Jurkat, Clone E6-1 (cell line): Measurements from ENCODE around the gene C7orf25.
"Not testable (repeated sequence)": the region's sequence is repeated elsewhere in the genome, so short reads cannot be mapped to it uniquely, and the experiment has no call there.

Source experiments
- DNase-seq: peaks from one replicate; pipeline ENCODE4 v3.0.0-alpha.2; 2011; ENCODE audit warnings: low read depth, low spot score
- H3K4me3 ChIP-seq: 2 replicates; pipeline ENCODE4 v1.5.1; 2011; ENCODE audit warnings: mild to moderate bottlenecking, low read length, control low read depth, moderate library complexity

Gene C7orf25

GRCh38 chr7:42886129-42886528 is 25.7 kb downstream of the C7orf25 start:
- DNase-seq = no peak

GRCh38 chr7:42885183-42885582 is 26.7 kb downstream of the C7orf25 start:
- not testable (repeated sequence) for DNase-seq, H3K4me3 ChIP-seq

More at GRCh38 chr7:42886129-42886528, 25.7 kb downstream of the C7orf25 start:
- H3K4me3 ChIP-seq = no peak overlapping the region

DNA sequence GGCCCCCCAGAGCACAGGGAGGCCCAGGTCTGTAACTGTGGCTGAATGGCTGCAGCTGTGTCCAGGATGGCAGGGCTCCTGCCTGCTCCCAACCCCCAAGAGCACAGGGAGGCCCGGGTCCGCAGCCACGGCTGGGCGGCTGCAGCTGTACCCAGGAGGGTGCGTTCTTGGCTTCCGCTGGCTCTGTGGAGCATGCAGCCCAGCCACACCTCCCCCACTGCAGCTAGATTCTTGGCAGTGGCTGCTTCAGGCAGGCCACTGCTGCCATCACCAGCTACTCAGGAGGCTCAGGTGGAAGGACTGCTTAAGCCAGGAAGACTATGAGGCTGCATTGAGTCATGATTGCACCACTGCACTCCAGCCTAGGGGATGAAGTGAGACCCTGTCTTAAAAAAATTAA is 27.9 kb downstream of the C7orf25 start:
- DNase-seq = no peak
- no peak overlapping the region for H3K4me3 ChIP-seq

GRCh38 chr7:42880392-42880791 is 31.5 kb downstream of the C7orf25 start:
- no peak overlapping the region for H3K4me3 ChIP-seq
- DNase-seq = no peak

- no peak for DNase-seq
- H3K4me3 ChIP-seq = no peak overlapping the region
Measured at GRCh38 chr7:42878303-42878702, 33.6 kb downstream of the C7orf25 start.

- no peak for DNase-seq
- H3K4me3 ChIP-seq = no peak overlapping the region
Measured at GRCh38 chr7:42877862-42878261, 34.0 kb downstream of the C7orf25 start.

DNA sequence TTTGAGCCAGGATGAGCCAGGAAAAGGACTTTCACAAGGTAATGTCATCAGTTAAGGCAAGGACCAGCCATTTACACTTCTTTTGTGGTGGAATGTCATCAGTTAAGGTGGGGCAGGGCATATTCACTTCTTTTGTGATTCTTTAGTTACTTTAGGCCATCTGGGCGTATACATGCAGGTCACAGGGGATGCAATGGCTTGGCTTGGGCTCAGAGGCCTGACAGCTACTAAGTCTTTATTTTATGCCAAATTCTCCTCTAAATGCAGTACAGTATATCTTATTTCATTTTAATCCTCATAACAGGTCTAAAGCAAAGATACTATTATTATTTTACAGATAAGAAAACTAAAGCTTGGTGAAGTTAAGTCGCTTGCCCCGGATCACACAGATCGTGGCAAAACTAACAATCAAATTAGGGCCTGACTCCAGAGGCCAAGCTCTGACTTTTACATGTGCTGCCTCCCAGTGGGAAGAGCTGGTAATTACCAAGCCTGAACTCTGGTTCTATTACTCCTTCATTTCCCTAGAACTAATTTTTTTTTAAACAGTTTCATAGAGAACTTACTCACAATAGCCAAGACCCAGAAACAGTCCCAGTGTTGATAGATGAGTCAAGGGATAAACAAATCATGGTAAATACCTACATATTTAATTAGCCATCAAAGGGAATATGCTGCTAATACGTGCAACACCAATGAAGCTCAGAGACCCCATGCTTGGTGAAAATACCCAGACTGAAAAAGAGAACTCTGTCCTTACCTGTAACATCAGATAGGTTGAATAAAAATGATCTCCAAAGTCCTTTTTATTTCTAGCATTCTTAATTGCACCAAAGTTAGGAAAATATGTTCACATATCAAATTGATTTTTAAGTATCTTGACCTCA is 35.4 kb downstream of the C7orf25 start:
- no peak overlapping the region for H3K4me3 ChIP-seq
- peak; percentile 46 for DNase-seq

DNA sequence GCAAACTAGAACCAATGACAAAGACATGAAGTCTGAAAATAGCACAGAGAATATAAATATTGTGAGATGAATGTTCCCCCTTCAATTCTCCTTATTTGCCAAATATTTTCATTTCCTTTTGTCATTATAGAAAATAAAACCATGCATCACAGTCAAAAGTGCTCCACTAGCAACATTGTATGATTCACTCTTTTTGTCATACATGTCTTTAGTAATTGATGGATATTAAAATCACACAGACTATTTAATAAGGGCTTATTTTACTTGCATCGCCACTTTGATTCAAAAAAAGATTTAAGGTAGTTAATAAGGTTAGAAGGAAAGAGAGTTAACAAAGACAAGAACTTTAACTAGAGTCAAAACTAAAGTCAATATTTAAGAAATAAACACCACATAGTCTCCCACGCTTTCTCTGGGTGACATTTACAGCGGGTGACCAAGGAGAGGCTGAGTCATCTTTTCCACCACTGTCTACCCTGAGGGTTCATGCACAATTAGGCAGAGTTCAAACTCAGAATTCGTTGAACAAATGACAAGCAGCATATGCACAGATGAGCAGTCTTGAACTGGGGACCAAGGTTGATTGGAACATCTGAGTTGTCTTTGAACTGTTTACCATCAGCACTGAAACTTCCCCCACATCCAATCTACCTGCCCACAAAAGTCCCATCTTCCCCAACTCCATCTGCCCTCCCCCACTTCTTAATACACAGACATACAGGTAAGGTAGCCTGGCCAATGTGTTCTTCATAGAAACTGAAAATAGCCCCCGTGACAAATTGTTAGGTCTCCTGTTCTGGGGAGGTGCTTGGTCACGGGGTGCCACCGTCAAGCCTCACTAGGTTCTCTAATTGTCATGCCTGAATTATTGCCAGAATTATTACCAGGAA is 42.5 kb downstream of the C7orf25 start:
- no peak for DNase-seq

GRCh38 chr7:42868480-42868879 is 43.4 kb downstream of the C7orf25 start:
- no peak for DNase-seq
- no peak overlapping the region for H3K4me3 ChIP-seq

More for the DNA sequence above, 42.5 kb downstream of the C7orf25 start:
- no peak overlapping the region for H3K4me3 ChIP-seq
